HG03064 (cell line): Measurements from ENCODE around the gene CACHD1.

Experiments used
- ATAC-seq: cut with Tn5 transposase; IDR thresholded peaks from one replicate; pipeline ENCODE4 v1.9.1; 2021; ENCODE audit warnings: low read depth; ENCODE audit not compliant: unreplicated experiment

Gene CACHD1

DNA sequence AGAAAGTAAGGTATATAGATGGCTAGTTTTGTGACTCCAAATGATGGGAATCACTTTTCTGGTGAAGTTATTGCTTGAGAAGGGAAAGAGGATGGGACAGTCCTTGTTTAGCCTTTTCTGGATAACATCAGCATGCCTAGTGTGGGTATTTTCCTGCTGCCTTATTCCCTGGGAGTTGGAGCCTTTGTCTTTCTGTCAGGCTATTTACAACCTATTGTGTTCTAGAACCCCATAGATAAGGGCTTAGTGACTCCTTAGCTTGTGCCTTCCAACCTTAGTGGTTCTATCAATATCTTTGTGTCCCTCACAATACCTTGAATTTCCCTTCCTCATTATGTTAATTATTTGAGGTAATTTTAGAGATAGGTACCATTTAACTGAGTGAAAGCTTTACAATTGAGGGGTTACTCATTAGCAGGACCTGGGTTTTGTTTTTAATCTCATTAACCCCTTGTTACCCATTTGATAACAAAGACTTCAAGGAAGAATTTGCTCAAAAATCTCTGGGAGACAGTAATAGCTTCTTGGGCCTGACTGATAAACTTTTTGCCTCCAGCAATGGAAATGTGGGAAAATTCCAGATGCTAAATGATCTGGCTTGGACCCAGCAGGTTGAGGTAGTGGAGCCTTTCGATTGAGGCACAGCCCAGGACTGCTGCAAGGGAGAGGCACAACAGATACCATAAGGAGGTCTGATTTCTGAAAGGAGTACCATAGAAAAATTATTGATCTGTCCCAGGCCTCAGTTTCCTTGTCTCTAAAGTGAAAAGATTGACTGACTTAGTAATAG lies 49.0 kb downstream of the CACHD1 start:
- ATAC-seq: no peak

DNA sequence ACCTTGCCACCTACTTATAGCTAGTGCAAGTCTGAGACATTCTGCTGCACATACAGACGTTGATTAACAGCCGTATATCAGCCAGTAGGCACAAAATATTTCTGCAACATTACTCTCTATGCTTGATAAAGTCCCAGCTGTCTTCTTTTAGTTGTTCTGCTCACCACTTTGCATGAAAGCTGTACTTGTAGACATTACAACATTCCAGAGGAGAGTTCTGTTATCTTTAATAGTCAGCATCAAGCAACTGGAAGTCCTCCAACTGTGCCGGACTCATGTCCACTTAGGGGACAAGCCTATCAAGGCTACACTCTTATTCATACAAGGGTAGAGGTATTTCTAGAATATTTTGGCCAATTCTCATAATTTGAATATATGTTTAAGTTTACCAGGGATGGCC lies 50.0 kb downstream of the CACHD1 start:
- no peak for ATAC-seq

DNA sequence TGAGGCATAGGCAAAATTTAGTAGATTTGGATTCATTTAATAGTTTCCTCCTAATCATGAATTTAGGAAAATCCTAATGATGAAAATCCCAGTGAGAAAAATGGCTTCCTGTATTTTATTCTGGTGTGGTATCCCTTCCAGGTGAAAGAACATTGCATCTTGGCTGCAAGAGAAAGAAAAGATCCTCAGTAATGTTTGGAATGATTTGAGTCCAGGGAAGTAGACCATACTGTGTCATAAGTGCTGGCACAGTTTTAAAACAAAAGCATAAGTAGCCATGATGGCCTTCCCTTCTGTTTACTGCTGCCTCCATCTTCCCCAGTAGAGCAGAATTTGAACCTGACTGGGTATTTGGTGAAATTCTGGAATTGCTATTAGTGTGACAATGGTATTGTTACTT lies 52.8 kb downstream of the CACHD1 start:
- no peak for ATAC-seq

DNA sequence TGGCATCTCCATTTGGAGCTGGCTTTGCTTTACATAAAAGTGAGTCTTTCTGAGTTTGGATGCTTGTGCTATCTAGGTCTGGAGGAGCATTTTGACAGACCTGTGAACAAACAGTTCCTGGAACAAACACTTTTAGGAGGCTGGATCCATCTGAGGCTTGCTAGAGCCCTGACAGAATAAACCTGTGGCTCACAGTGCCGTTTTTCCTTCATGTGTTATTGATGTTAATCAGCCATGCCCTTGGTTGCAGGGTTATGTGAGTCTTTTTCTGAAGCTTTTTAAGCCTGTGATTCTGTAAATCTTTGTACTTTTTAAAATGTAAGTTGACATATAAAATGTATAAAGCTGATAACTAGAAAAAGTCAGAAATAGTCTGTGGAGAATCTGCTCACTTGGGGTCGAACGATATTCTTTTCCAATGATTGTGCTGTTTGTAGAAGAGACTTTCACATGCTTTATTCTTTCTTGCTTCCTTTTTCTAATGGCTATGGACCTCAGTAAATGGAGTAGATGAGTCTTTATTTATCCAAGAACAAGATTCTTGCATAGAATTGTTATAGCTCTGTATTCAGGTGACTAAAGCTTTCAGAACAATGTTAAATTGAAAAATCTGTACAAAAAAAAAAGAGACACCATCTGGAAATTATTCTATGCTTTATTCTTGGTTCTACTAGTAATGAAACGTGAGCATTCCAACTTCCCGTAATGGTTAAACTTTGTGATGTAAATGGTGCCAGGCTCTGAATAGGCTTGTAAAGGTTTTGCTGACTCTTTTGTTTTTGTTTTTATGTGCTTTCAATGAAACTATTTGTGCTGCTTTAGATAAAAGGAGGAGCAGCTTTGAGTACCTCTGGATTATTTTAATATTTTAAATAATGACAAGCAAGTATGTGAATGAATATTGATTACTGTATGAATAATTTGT lies 53.7 kb downstream of the CACHD1 start:
- no peak for ATAC-seq

DNA sequence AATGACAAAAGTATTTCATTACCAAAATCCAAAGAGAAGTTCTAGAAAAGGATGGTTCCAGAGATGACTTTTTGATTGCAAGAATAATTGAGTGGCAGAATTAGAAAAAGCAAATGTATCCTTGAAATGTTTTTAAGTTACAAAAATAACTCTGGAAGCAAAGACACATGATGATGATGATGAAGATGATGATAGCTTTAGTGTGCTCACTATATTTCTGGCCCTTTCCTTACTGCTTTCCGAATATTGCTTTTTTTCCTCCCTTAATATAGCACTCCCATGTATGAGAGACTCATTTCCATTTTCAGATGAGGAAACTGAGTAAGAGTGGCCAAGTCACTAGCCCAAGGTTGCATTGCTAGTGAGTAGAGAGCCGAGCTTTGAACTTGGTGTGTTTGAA lies 54.7 kb downstream of the CACHD1 start:
- ATAC-seq: no peak

DNA sequence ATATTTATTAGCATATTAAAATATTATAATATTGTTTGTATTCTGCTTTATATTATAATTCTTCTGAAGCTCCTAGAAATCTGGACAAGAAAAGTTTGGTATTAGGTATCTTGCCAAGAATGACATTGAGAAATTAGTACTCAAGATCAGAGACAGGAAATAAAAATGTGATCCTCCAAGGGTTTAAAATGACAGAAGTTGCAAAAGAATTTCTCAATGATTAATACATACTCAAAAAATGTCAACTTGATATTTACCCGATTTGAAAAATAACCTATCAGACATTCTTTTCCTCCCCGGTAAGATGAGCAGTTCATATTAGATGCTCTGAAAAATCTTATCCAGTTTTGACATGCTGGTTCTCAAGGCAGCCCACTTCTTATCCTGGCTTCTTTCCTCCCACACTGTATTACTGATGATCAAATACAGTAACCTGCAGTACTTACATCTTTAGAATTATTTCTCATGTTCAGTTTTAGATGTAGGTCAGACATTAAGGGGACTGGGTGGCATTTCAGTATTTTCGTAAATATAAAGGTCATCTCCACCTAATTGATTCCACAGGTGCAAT lies 55.3 kb downstream of the CACHD1 start:
- no peak for ATAC-seq

DNA sequence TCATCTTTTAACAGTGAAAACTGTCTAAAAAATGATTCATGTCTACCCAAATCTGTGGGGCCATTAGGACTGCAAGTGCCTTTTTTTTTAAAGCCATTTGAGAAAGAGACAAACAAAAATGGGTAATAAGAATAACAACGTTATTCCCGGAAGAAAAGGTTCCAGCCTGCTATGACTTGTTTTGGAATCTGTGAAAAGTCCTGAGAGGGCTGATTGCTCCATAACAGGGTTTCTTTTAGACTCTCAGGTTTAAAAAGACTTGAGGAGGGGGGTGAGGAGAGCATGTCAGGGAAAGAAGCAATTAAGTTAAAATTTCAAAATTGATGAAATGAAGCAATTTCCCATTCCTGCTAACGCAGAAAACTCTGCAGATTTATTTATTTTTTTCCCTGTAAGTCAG lies 56.4 kb downstream of the CACHD1 start:
- no peak for ATAC-seq

DNA sequence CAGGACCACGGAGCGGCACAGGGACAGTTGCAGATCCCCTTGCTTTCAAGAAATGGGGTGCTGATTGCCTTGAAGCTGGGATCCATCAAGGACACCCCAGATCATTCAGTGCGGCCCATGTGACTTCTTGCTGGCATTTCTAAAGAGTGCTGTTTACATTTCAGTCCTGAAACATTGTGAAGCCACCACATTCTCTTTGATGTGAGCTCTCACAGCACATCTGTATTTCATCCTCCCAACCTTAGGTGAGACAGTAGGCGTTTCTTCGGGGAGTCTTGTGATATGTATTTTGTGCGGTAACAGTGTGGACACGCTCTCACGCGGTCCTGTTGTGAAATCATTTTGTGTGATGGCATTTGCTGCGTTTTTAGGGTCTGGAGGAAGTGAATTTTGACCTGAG lies 57.2 kb downstream of the CACHD1 start:
- no peak for ATAC-seq

DNA sequence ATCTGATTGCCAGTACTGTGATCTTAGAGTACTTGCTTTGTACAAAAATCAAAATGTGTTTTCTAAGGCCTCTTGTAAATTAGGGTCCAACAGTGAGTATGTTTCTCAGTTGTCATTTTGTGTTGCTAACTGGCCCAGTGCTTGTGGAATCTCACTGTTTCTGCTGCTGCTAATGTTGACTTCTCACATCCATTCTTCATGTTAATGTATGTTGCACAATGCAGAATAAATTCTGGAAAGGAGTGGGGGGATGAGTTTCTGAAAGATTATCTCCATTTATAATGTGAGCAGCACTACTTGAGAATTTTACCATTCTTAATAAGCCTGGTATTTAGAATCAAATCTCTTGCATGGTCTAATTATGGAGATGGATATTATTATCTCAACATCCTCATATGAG lies 57.9 kb downstream of the CACHD1 start:
- no peak for ATAC-seq

DNA sequence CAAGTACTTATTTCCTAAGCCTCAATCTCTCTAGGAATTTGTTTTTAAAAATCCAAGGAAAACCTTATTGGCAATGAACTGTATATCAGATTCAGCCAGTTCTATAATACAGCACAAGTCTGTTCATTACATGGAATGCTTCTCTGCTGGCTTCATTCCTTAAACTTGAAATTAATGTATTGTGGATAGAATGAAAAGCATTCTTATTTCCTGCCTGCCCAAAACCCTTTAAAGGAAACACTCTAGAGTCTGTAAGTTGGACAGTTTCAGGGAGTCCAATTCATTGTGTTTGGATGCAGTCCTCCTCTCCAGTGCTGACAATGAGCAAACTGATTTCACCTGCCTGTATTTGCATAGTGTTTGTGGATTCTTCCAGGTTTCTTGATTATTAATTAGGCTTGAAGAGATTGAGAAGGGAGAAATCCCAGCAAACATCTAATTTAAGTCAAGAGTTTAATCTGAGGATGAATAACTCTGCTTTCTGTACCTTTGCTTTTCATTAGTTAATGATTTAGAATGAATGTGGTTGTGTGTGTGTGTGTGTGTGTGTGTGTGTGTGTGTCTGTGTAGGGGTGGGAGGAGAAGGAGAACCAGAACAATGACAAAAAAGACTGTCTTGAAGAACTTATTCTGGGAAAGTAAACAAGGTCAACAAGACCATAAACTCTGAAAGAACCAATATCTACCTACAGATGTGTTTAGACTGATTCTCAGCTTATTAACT lies 61.2 kb downstream of the CACHD1 start:
- ATAC-seq: no peak

DNA sequence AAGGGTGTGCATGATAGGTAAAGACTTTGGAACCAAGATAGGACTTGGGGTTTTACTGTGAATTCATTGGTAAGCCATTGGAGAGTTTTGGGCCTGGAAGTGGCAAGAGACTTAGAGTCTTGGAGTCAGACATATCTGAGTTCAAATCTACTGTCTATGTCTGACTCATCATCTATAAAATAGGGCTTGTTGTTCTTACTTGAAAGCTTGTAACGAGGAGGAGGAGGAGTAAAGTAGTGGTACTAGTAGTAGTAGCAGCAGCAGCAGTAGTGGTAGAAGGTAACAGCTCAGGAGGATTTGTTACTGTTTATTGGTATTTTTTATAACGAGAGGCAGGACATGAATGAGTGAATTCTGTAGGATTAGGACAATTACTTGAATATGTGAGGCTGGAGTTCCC lies 62.7 kb downstream of the CACHD1 start:
- no peak for ATAC-seq

DNA sequence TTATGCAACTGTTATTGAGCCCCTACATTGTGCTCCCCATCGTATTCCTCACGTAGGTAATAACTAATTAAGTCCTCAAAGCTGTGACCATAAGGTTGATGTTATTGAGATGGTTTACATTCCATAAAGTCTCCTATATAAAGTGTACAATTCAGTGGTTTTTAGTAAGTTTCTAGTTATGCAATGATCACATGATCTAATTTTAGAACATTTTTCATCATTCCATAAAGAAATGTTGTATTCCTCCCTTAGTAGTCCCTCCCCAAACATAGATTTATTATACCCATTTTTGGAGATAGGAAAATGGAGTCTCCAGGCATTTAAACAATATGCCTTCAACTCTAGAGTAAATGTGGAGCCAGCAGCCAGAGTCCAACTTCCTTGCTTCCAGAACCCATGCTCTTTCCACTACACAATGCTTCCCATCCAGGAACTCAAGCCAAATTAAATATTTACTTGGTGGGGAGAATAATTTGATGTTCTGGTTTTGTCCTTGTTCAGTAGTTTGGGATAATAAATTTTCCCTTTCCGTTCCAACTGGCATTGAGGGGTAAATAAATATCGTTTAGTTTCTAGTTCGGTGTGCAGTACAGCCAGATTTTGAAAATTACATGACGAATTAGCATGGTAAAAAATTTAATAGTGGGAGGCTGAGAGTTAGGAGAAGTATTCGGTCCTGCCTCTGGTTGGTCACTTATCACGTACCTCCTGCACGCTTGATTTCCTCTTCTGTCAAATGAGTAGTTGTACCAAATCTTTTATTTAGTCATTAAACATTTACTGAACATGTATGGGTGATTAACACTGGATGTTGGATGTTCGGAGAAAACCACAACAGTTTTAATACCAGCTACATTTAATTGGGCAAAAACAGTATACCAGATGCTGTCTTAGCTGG lies 66.3 kb downstream of the CACHD1 start:
- no peak for ATAC-seq

DNA sequence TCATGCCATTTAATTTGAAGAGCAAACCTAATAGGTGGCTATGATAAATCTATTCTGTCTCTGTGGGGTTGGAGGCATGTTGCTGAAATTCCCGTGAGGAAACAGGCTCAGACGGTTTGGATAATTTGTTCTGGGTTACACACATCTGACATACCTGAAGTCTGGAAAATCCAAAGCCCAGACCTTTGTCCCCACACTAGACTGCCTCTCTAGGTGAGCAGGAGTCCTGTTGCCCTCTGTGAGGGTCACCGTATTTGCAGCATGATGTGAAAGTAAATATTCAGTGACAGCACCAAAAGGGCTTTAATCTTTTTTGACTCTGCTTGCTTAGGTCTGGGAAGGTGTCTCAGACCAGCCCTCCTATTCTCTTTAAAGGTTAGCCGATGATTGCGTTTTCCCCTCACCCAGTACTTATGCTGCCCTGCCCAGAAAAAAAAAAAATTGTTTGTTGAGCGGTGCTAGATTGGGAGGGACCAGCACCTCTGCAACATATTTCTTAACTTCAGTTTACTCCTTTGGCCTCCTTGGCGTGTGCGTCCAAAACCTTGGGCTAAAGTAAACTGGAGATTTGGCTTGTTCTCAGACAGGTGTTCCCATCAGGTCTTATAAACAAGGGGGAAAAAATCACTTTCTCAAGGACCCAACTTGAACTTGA lies 67.0 kb downstream of the CACHD1 start:
- ATAC-seq: no peak

DNA sequence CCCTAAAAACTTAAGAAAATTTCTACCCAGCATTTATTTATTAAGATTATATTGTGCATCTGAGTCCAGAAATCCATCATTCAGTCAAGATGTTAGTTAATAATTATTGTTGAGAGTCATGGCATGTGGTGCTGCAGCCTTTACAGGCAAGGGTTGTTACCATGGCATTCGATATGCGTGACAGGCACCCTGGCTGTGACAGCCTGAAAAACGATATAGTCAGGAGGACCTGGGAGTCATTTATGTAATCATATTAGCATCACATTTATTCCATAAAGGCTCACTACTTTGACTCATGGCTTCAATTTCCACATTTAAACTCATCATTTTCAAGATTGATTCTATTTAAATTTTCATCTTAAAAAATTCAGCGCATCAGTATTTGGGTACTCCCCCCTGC lies 68.0 kb downstream of the CACHD1 start:
- ATAC-seq: no peak

DNA sequence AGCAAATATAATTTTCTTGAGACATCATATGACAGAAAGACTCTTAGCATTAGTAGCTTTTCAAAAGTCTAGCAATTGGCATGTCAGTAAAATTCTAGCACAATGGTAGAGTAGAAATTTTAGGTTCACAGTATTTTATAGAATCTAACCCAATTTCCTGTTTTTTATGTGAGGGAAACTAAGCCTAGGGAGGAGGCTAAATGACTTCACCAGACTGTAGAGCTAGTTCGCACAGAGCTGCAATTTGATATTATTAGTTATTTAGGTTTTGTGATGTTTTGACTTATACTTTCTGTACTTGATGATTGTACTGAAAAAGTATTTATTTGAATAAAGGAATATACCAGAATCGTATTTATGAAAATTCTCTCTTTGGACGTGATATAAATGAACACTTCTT lies 68.5 kb downstream of the CACHD1 start:
- no peak for ATAC-seq

DNA sequence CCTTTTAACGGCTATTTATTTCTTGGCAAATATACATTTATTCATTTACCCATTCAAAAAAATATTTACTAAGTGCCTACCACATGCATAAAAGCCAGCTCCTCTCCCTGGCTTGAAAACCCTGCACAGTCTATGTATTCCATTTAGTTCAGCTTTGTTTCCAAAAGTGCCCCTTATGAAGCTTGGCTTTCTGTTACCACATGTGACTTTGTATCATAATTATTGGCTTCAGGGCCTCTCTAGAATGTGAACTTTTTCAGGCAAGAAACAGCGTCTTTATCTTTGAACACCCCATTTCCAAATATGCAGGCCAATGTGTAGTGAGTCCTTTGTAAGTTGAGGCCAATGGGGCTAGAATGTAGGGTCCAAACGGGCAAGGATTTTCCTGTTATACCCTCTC lies 69.4 kb downstream of the CACHD1 start:
- no peak for ATAC-seq

DNA sequence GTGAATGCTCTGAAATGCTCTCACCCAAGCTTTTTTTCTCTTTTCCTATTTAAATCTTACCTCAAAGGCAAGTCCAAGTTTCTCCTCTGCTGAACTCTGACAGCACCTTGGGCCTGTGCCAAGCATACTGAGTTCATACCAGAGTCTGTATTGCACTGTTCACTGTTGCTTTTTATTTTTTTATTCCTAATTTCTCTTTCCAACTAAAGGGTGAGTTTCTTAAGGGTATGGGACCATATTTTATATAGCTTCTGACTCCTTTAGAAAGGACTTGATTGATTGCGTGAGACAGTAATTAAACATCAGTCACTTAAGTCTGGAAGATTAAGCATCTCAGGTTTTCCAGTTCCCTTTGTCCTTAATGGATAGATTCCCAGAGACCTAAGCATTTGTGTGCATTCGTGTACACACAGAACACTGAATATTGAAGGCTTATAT lies 69.9 kb downstream of the CACHD1 start:
- no peak for ATAC-seq

DNA sequence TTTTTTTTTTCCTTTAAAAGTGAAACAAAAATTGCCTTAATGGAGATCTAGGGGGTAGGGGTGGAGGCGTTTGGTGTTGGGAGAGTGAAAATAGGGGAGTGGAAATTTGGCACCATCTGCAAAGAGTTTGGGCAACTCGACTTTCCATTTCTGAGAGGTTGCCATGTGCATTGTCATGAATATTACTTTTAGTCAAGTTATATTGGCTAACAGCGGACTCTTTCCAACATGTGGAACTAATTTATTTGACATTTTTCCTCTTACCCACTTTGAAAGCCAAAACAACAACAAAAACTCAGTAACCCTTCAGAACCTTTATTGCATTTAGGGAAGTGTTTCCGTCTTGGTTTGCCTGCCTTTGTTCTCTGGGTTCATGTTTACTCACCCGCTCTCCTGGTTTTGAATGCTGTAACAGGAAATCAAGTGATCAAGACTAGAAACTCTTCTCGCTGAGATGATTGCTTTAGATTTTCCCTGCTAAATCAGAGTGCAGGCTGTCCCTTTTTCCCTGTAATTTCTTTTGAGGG lies 70.4 kb downstream of the CACHD1 start:
- no peak for ATAC-seq

DNA sequence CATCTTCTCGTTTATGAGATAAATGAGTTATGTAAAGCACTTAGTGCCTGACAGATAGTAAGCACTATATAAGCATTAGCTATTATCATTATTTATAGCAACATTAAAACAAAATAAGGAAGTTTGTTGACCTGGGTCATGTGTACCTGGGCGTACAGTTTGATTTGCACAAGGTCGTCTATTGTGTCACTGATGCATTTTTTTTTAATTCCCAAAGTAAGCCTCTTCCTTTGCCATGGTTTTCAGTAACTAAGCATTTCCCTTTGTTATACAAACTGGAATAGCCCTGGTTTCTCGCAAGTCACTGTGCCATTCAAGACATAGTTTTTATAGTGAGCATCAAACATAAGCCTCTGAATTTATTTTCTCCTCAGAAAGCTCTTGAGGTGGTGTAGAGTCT lies 72.2 kb downstream of the CACHD1 start:
- ATAC-seq: no peak
